H1 (cell line): ENCODE measurements around the gene RAD52. TPM values are rescaled to one million over a fixed set of nuclear protein-coding genes. Genes with fewer than 3 reads are reported as not detected.

Experiments
- CTCF ChIA-PET: fragments of 300-600 bp; sonication (Branson Sonifier 250); formaldehyde crosslinking; loops from one replicate; lab custom pipeline; 2021; ENCODE audit not compliant: partially characterized antibody; lab: Charles Lee
- POLR2A ChIA-PET: fragments of 300-600 bp; sonication (Branson Sonifier 250); formaldehyde crosslinking; loops from one replicate; lab custom pipeline; 2021; ENCODE audit warnings: inconsistent platforms; ENCODE audit not compliant: partially characterized antibody; lab: Charles Lee
- DNase-seq, 2 experiments: peaks; one replicate each; pipeline versions ENCODE4 v3.0.0 to v3.0.0-alpha.2; 2010 to 2022; ENCODE audit warnings: low spot score in 2 of 2, low read depth in 1 of 2, mixed read lengths in 1 of 2
- FAIRE-seq: peaks from 2 replicates; lab custom pipeline; 2011; peaks lifted over from hg19 to GRCh38; lab: Jason Lieb, UNC
- H2AFZ ChIP-seq: 2 replicates; pipeline ENCODE4 v1.8.1; 2012; ENCODE audit warnings: low read length, inconsistent platforms
- H2AK5ac ChIP-seq: 2 replicates; pipeline ENCODE4 v1.6.1; 2013; ENCODE audit warnings: low read depth, low read length
- H2BK120ac ChIP-seq: replicated peaks from 2 replicates; pipeline ENCODE3; 2013; ENCODE audit warnings: low read depth, low read length, inconsistent platforms
- H2BK12ac ChIP-seq: 2 replicates; pipeline ENCODE4 v1.6.1; 2013; ENCODE audit warnings: low read depth, low read length
- H2BK15ac ChIP-seq: 2 replicates; pipeline ENCODE4 v1.6.1; 2013; ENCODE audit warnings: low read length
- H2BK20ac ChIP-seq: 2 replicates; pipeline ENCODE4 v1.6.1; 2013; ENCODE audit warnings: low read length
- H2BK5ac ChIP-seq: 2 replicates; pipeline ENCODE4 v1.6.1; 2013; ENCODE audit warnings: low read depth, low read length
- H3K14ac ChIP-seq: 2 replicates; pipeline ENCODE4 v1.6.1; 2013; ENCODE audit warnings: inconsistent platforms; ENCODE audit not compliant: insufficient read length
- H3K18ac ChIP-seq: 2 replicates; pipeline ENCODE4 v1.6.1; 2013; ENCODE audit warnings: low read length; ENCODE audit errors: extremely low read depth
- H3K23ac ChIP-seq: 2 replicates; pipeline ENCODE4 v1.6.1; 2013; ENCODE audit warnings: inconsistent platforms; ENCODE audit not compliant: insufficient read length
- H3K23me2 ChIP-seq: 2 replicates; pipeline ENCODE4 v1.6.1; 2013; ENCODE audit warnings: low read depth, low read length
- H3K27ac ChIP-seq: 2 replicates; pipeline ENCODE4 v1.6.1; 2011; ENCODE audit warnings: low read depth, low read length, inconsistent platforms
- H3K27me3 ChIP-seq, 4 experiments: replicated peaks in 1 of 4; 1 replicate in 1 of 4; 2 replicates in 3 of 4; pipeline versions ENCODE4 v1.6.1 to v1.8.1; 2011 to 2013; ENCODE audit warnings: low read length in 3 of 4, mild to moderate bottlenecking in 3 of 4, inconsistent platforms in 2 of 4, mixed read lengths in 2 of 4, moderate library complexity in 1 of 4; ENCODE audit not compliant: control insufficient read depth in 3 of 4, insufficient read depth in 3 of 4; ENCODE audit errors: extremely low read depth in 1 of 4
- H3K36me3 ChIP-seq, 4 experiments: 2 replicates each; pipeline versions ENCODE4 v1.6.1 to v1.8.1; 2011 to 2013; ENCODE audit warnings: mild to moderate bottlenecking in 4 of 4, low read length in 3 of 4, moderate library complexity in 2 of 4, control low read depth in 1 of 4, inconsistent platforms in 1 of 4; ENCODE audit not compliant: insufficient read depth in 4 of 4, control insufficient read depth in 2 of 4
- H3K4ac ChIP-seq: replicated peaks from 2 replicates; pipeline ENCODE3; 2013; ENCODE audit warnings: low read length, low read depth, mixed read lengths, inconsistent platforms; ENCODE audit not compliant: insufficient read length
- H3K4me1 ChIP-seq, 4 experiments: replicated peaks in 1 of 4; 1 replicate in 1 of 4; 2 replicates in 3 of 4; pipeline versions ENCODE4 v1.6.1 to v1.8.1; 2011 to 2013; ENCODE audit warnings: low read length in 3 of 4, inconsistent platforms in 2 of 4, mixed read lengths in 1 of 4; ENCODE audit not compliant: insufficient read depth in 4 of 4, control insufficient read depth in 3 of 4
- H3K4me2 ChIP-seq, 2 experiments: 2 replicates each; pipeline versions ENCODE4 v1.6.1 to v1.8.1; 2011 to 2013; ENCODE audit warnings: low read depth in 2 of 2, low read length in 2 of 2, control low read depth in 1 of 2, inconsistent platforms in 1 of 2, mild to moderate bottlenecking in 1 of 2; ENCODE audit not compliant: insufficient read depth in 1 of 2
- H3K4me3 ChIP-seq, 4 experiments: fragments of 200-600, 300-600 bp in 1 of 4; sonication (generic), shearing (Covaris generic), sonication (Bioruptor Twin) in 1 of 4; 2 replicates each; pipeline versions ENCODE4 v1.5.1 to v1.8.1; 2011 to 2016; ENCODE audit warnings: low read length in 4 of 4, low read depth in 3 of 4, control low read depth in 2 of 4, inconsistent platforms in 2 of 4, mild to moderate bottlenecking in 2 of 4, mixed read lengths in 1 of 4, moderate library complexity in 1 of 4; ENCODE audit not compliant: insufficient read depth in 2 of 4; ENCODE audit errors: extremely low read depth in 1 of 4
- H3K56ac ChIP-seq: replicated peaks from 2 replicates; pipeline ENCODE3; 2013; ENCODE audit warnings: low read depth, mild to moderate bottlenecking, mixed read lengths, low read length, inconsistent platforms; ENCODE audit not compliant: insufficient read length
- H3K79me1 ChIP-seq: 2 replicates; pipeline ENCODE4 v1.6.1; 2013; ENCODE audit warnings: low read depth, low read length, control low read depth
- H3K79me2 ChIP-seq, 2 experiments: 2 replicates each; pipeline versions ENCODE4 v1.6.1 to v1.8.1; 2012 to 2013; ENCODE audit warnings: low read length in 2 of 2, mild to moderate bottlenecking in 2 of 2, inconsistent platforms in 1 of 2; ENCODE audit not compliant: insufficient read depth in 2 of 2, control insufficient read depth in 1 of 2
- H3K9ac ChIP-seq, 4 experiments: replicated peaks in 1 of 4; 1 replicate in 1 of 4; 2 replicates in 3 of 4; pipeline versions ENCODE4 v1.6.1 to v1.8.1; 2011 to 2013; ENCODE audit warnings: low read depth in 3 of 4, low read length in 3 of 4, control low read depth in 2 of 4, mild to moderate bottlenecking in 2 of 4, moderate library complexity in 2 of 4, inconsistent platforms in 1 of 4; ENCODE audit errors: extremely low read depth in 1 of 4
- H3K9me3 ChIP-seq, 2 experiments: 2 replicates each; pipeline versions ENCODE4 v1.6.1 to v1.8.1; 2012 to 2013; ENCODE audit warnings: mild to moderate bottlenecking in 2 of 2, moderate library complexity in 2 of 2, control low read depth in 1 of 2, inconsistent platforms in 1 of 2, low read depth in 1 of 2, low read length in 1 of 2, mixed read lengths in 1 of 2; ENCODE audit not compliant: insufficient read depth in 2 of 2
- H4K20me1 ChIP-seq, 2 experiments: replicated peaks in 1 of 2; 2 replicates each; pipeline versions ENCODE3 to v1.8.1; 2011 to 2013; ENCODE audit warnings: inconsistent platforms in 2 of 2, low read length in 2 of 2, mild to moderate bottlenecking in 1 of 2; ENCODE audit not compliant: insufficient read depth in 2 of 2, control insufficient read depth in 1 of 2
- H4K5ac ChIP-seq: 2 replicates; pipeline ENCODE4 v1.6.1; 2013; ENCODE audit warnings: low read length, low read depth, mixed read lengths, inconsistent platforms; ENCODE audit not compliant: insufficient read length
- H4K8ac ChIP-seq: 2 replicates; pipeline ENCODE4 v1.8.0; 2013; ENCODE audit warnings: mild to moderate bottlenecking, moderate library complexity, low read length, inconsistent platforms; ENCODE audit not compliant: insufficient read depth; ENCODE audit errors: extremely low read depth
- H4K91ac ChIP-seq: replicated peaks from 2 replicates; pipeline ENCODE3; 2013; ENCODE audit warnings: low read length, mixed read lengths, inconsistent platforms; ENCODE audit not compliant: insufficient read length
- CBX5 ChIP-seq: fragments of 300-800, 300-1000 bp; sonication (generic); IDR thresholded peaks from 2 replicates; pipeline ENCODE4 v1.7.1; 2016; ENCODE audit warnings: antibody characterized with exemption, low read length, low read depth
- CEBPB ChIP-seq: IDR thresholded peaks from 2 replicates; pipeline ENCODE4 v1.6.1; 2012; ENCODE audit warnings: low read depth, low read length
- CHD1 ChIP-seq: IDR thresholded peaks from 2 replicates; pipeline ENCODE4 v1.6.1; 2012; ENCODE audit warnings: low read depth, low read length, improper control_type of control experiment
- CTBP2 ChIP-seq: IDR thresholded peaks from 2 replicates; pipeline ENCODE4 v1.7.0; 2011; ENCODE audit warnings: borderline replicate concordance, mild to moderate bottlenecking, moderate library complexity, mixed read lengths, low read length; ENCODE audit not compliant: insufficient read depth, insufficient read length
- EP300 ChIP-seq, 2 experiments: IDR thresholded peaks; 1 replicate in 1 of 2; 2 replicates in 1 of 2; pipeline ENCODE4 v1.6.1; 2011 to 2012; ENCODE audit warnings: low read depth in 2 of 2, low read length in 2 of 2, mild to moderate bottlenecking in 2 of 2, borderline replicate concordance in 1 of 2, inconsistent platforms in 1 of 2, moderate library complexity in 1 of 2
- FOSL1 ChIP-seq: IDR thresholded peaks from 2 replicates; pipeline ENCODE4 v1.6.1; 2011; ENCODE audit warnings: mild to moderate bottlenecking, low read depth, low read length, moderate library complexity; ENCODE audit not compliant: insufficient read depth
- KDM1A ChIP-seq: fragments of 200-600, 300-600 bp; sonication (generic); IDR thresholded peaks from 2 replicates; pipeline ENCODE4 v1.7.1; 2016; ENCODE audit warnings: mild to moderate bottlenecking, low read length, borderline replicate concordance
- NANOG ChIP-seq: IDR thresholded peaks from 2 replicates; pipeline ENCODE4 v1.6.1; 2011; ENCODE audit warnings: low read length, low read depth, mild to moderate bottlenecking, inconsistent platforms; ENCODE audit not compliant: insufficient read depth, poor library complexity, severe bottlenecking
- RAD21 ChIP-seq, 2 experiments: IDR thresholded peaks in 1 of 2; conservative IDR thresholded peaks in 1 of 2; 2 replicates each; pipeline ENCODE4 v1.6.1; 2011; ENCODE audit warnings: low read depth in 2 of 2, low read length in 2 of 2, improper control_type of control experiment in 1 of 2, inconsistent platforms in 1 of 2, mild to moderate bottlenecking in 1 of 2, moderate library complexity in 1 of 2
- RXRA ChIP-seq: IDR thresholded peaks from 2 replicates; pipeline ENCODE4 v1.6.1; 2011; ENCODE audit warnings: low read depth, mild to moderate bottlenecking, low read length, moderate library complexity; ENCODE audit not compliant: insufficient read depth
- SP1 ChIP-seq: IDR thresholded peaks from 2 replicates; pipeline ENCODE4 v1.6.1; 2011; ENCODE audit warnings: low read depth, low read length
- WGBS, 2 experiments: shearing (Covaris generic) in 1 of 2; methylation state at CpG; one replicate each; pipeline versions ENCODE4 v1.1.6 to v1.1.7; 2013 to 2015; ENCODE audit warnings: low lambda C conversion rate in 2 of 2, mixed read lengths in 2 of 2, inconsistent platforms in 1 of 2, low coverage in 1 of 2, missing lambda C conversion rate in 1 of 2; ENCODE audit not compliant: insufficient replicate concordance in 2 of 2, insufficient coverage in 1 of 2, insufficient read length in 1 of 2; ENCODE audit errors: extremely low coverage in 1 of 2, missing lambda C conversion rate in 1 of 2; 5-methylcytosine and 5-hydroxymethylcytosine counted together
- polyA plus RNA-seq, 7 experiments: library from polyadenylated mRNA; depleted of rRNA in 3 of 7; stranded (reverse) in 5 of 7; unstranded in 2 of 7; fragments of >200 nt in 5 of 7; fragments of 200-250 nt in 2 of 7; gene quantifications; 1 replicate in 5 of 7; 2 replicates in 1 of 7; 4 replicates in 1 of 7; pipeline versions ENCODE4 v1.2.1 to v1.2.3, GENCODE V29; 2011 to 2013; ENCODE audit warnings: missing spikeins in 2 of 7, mixed read lengths in 2 of 7
- total RNA-seq: library from RNA; stranded (reverse); fragmentation: NEBNext Ultra II Directional; extraction: Animal tissue kit (Norgen Biotek cat#: 25700); gene quantifications from 2 replicates; pipeline ENCODE4 v1.2.1, GENCODE V29; 2021
- TF ChIP-seq, protein P1 (sequence below): IDR thresholded peaks from 2 replicates; pipeline ENCODE4 v1.6.1; 2011; ENCODE audit warnings: low read depth, mild to moderate bottlenecking, low read length; ENCODE audit not compliant: insufficient read depth

The RAD52 gene
- total and polyA plus RNA-seq, 2 of the 8 experiments (the other 6 are each of a cell fraction or from before 2014, with no cell fraction given): 12.5 to 14.3 TPM

GRCh38 chr12:974271-974862 is 24.9 kb upstream of the RAD52 start:
- no peak for DNase-seq
- TF ChIP-seq EP300 (IDR thresholded peaks at IDR 0.05; ENCODE audit: borderline replicate concordance in 1 of 2, low read depth in 2 of 2, low read length in 2 of 2) (no peak), RXRA (no peak), CEBPB (no peak), CHD1 (no peak), KDM1A (no peak), CTBP2 (no peak), FOSL1 (no peak), NANOG (no peak), CBX5 (no peak), SP1 (no peak), RAD21 (IDR thresholded peaks at IDR 0.05 in 1 of 2, conservative IDR thresholded peaks at IDR 0.05 in 1 of 2; ENCODE audit: low read depth in 2 of 2, low read length in 2 of 2) (no peak)
- TF ChIP-seq, protein P1, sequence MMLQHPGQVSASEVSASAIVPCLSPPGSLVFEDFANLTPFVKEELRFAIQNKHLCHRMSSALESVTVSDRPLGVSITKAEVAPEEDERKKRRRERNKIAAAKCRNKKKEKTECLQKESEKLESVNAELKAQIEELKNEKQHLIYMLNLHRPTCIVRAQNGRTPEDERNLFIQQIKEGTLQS: no peak

More at GRCh38 chr12:974271-974862, 24.9 kb upstream of the RAD52 start:
- H3K56ac ChIP-seq: no peak overlapping the region
- H2BK120ac ChIP-seq: no peak overlapping the region
- H3K9me3 ChIP-seq: no peaks in the 10 kb centered on the region; a peak in 1 of 4 replicates
- no peak overlapping the region for H2BK20ac ChIP-seq
- no peaks in the 10 kb centered on the region for H3K79me2 ChIP-seq
- H3K4me1 ChIP-seq: no peaks in the 10 kb centered on the region
- H2BK15ac ChIP-seq: no peak overlapping the region
- no peaks in the 10 kb centered on the region for H3K36me3 ChIP-seq
- H3K4ac ChIP-seq: no peak overlapping the region
- no peak overlapping the region for H3K4me3 ChIP-seq
- no peak for FAIRE-seq
- H4K8ac ChIP-seq: no peak overlapping the region
- H2AFZ ChIP-seq: no peak overlapping the region
- H4K20me1 ChIP-seq: no peaks in the 10 kb centered on the region
- H3K27ac ChIP-seq: no peak overlapping the region
- no peak overlapping the region for H3K4me2 ChIP-seq
- WGBS, 2 experiments: 89% methylated on average over 4 of the region's 4 CpGs; no CpG with 5 or more reads in 1 of the 2 experiments
- POLR2A ChIA-PET: no interaction called here
- no peaks in the 10 kb centered on the region for H3K79me1 ChIP-seq
- no peak overlapping the region for H2BK5ac ChIP-seq
- no peak overlapping the region for H3K23ac ChIP-seq
- H4K5ac ChIP-seq: no peak overlapping the region
- H3K18ac ChIP-seq: no peak overlapping the region
- no peak overlapping the region for H2AK5ac ChIP-seq
- H2BK12ac ChIP-seq: no peak overlapping the region
- no peaks in the 10 kb centered on the region for H3K27me3 ChIP-seq
- CTCF ChIA-PET: interaction anchor here (2.1 kb wide), 1 partner anchor 11 kb away, joined by 7 read pairs; no protein-coding TSS in a partner anchor
- no peaks in the 10 kb centered on the region for H3K23me2 ChIP-seq
- H4K91ac ChIP-seq: no peak overlapping the region
- no peak overlapping the region for H3K9ac ChIP-seq
- H3K14ac ChIP-seq: no peak overlapping the region
